Measurements from ENCODE around the gene PLK2. TPM values are rescaled to one million over a fixed set of nuclear protein-coding genes. Genes with fewer than 3 reads are reported as not detected.

Gene PLK2
- total RNA-seq = 1 to 10 TPM; 2.6 to 5.6 (median 4.4) TPM

GRCh38 chr5:58460002-58460731, at the start of gene PLK2:
Gene PLK2 (minus strand): TSS chr5:58460086. CDS start chr5:58459959, 127 bp downstream.
- Mint-ChIP-seq H3K4me1 (ENCODE audit: low read depth) (peaks cover 16% of the 10 kb centered on the region), H3K4me3 (peak within 1 kb of the TSS; percentile 82), H3K36me3 (ENCODE audit: insufficient read depth) (peaks cover 6% of the 10 kb centered on the region), H3K9me3 (no peaks in the 10 kb centered on the region), H3K27me3 (ENCODE audit: low read depth) (peaks cover 10% of the 10 kb centered on the region)
- DNase-seq (peak; percentile 93), ATAC-seq (peak; percentile 81 to 84)

GRCh38 chr5:58507715-58508114, 47.8 kb upstream of the PLK2 start:
- no peak for DNase-seq

GRCh38 chr5:58505971-58506640, 46.2 kb upstream of the PLK2 start:
- H3K9me3 Mint-ChIP-seq = no peaks in the 10 kb centered on the region
- no peak overlapping the region for H3K4me3 Mint-ChIP-seq
- ATAC-seq (no peak), DNase-seq (no peak)
- H3K36me3 Mint-ChIP-seq (ENCODE audit: insufficient read depth) = no peaks in the 10 kb centered on the region
- H3K4me1 Mint-ChIP-seq (ENCODE audit: low read depth) = no peaks in the 10 kb centered on the region
- H3K27me3 Mint-ChIP-seq (ENCODE audit: low read depth) = peaks cover 19% of the 10 kb centered on the region

More at GRCh38 chr5:58507715-58508114, 47.8 kb upstream of the PLK2 start:
- H3K4me3 Mint-ChIP-seq = no peak overlapping the region
- H3K36me3 Mint-ChIP-seq (ENCODE audit: insufficient read depth) = no peaks in the 10 kb centered on the region
- H3K9me3 Mint-ChIP-seq = no peaks in the 10 kb centered on the region
- no peak for ATAC-seq
- peaks cover 18% of the 10 kb centered on the region for H3K27me3 Mint-ChIP-seq (ENCODE audit: low read depth)
- no peaks in the 10 kb centered on the region for H3K4me1 Mint-ChIP-seq (ENCODE audit: low read depth)

GRCh38 chr5:58505502-58505901, 45.6 kb upstream of the PLK2 start:
- H3K27me3 Mint-ChIP-seq (ENCODE audit: low read depth) = peaks cover 17% of the 10 kb centered on the region
- DNase-seq = no peak
- H3K9me3 Mint-ChIP-seq = no peaks in the 10 kb centered on the region
- ATAC-seq = no peak
- H3K4me1 Mint-ChIP-seq (ENCODE audit: low read depth) = no peaks in the 10 kb centered on the region
- no peaks in the 10 kb centered on the region for H3K36me3 Mint-ChIP-seq (ENCODE audit: insufficient read depth)
- H3K4me3 Mint-ChIP-seq = no peak overlapping the region

- no peak for ATAC-seq
- no peak for DNase-seq
- H3K4me3 Mint-ChIP-seq = no peak overlapping the region
- H3K4me1 Mint-ChIP-seq (ENCODE audit: low read depth) = peaks cover 1% of the 10 kb centered on the region
- no peaks in the 10 kb centered on the region for H3K9me3 Mint-ChIP-seq
- H3K36me3 Mint-ChIP-seq (ENCODE audit: insufficient read depth) = no peaks in the 10 kb centered on the region
- peaks cover 17% of the 10 kb centered on the region for H3K27me3 Mint-ChIP-seq (ENCODE audit: low read depth)
Measured at GRCh38 chr5:58504766-58505165, 44.9 kb upstream of the PLK2 start.

- peaks cover 3% of the 10 kb centered on the region for H3K4me1 Mint-ChIP-seq (ENCODE audit: low read depth)
- H3K9me3 Mint-ChIP-seq = no peaks in the 10 kb centered on the region
- ATAC-seq (no peak), DNase-seq (no peak)
- H3K27me3 Mint-ChIP-seq (ENCODE audit: low read depth) = peaks cover 10% of the 10 kb centered on the region
- H3K4me3 Mint-ChIP-seq = no peak overlapping the region
- no peaks in the 10 kb centered on the region for H3K36me3 Mint-ChIP-seq (ENCODE audit: insufficient read depth)
Measured at GRCh38 chr5:58503390-58504046, 43.6 kb upstream of the PLK2 start.

- Mint-ChIP-seq H3K9me3 (no peaks in the 10 kb centered on the region), H3K36me3 (ENCODE audit: insufficient read depth) (no peaks in the 10 kb centered on the region), H3K27me3 (ENCODE audit: low read depth) (peaks cover 10% of the 10 kb centered on the region), H3K4me3 (no peak overlapping the region), H3K4me1 (ENCODE audit: low read depth) (peaks cover 3% of the 10 kb centered on the region)
- DNase-seq (no peak), ATAC-seq (no peak)
Measured at GRCh38 chr5:58501778-58502417, 42.0 kb upstream of the PLK2 start.

- Mint-ChIP-seq H3K27me3 (ENCODE audit: low read depth) (peaks cover 7% of the 10 kb centered on the region), H3K36me3 (ENCODE audit: insufficient read depth) (no peaks in the 10 kb centered on the region), H3K9me3 (no peaks in the 10 kb centered on the region), H3K4me3 (no peak overlapping the region), H3K4me1 (ENCODE audit: low read depth) (peaks cover 3% of the 10 kb centered on the region)
- no peak for DNase-seq
- no peak for ATAC-seq
Measured at GRCh38 chr5:58499941-58500340, 40.1 kb upstream of the PLK2 start.

GRCh38 chr5:58499231-58499630, 39.3 kb upstream of the PLK2 start:
- Mint-ChIP-seq H3K4me3 (no peak overlapping the region), H3K36me3 (ENCODE audit: insufficient read depth) (no peaks in the 10 kb centered on the region), H3K27me3 (ENCODE audit: low read depth) (peaks cover 3% of the 10 kb centered on the region), H3K4me1 (ENCODE audit: low read depth) (peaks cover 3% of the 10 kb centered on the region), H3K9me3 (no peaks in the 10 kb centered on the region)
- no peak for DNase-seq
- ATAC-seq = no peak

GRCh38 chr5:58498340-58498942, 38.6 kb upstream of the PLK2 start:
- ATAC-seq = no peak
- Mint-ChIP-seq H3K4me3 (no peak overlapping the region), H3K4me1 (ENCODE audit: low read depth) (peaks cover 3% of the 10 kb centered on the region), H3K36me3 (ENCODE audit: insufficient read depth) (no peaks in the 10 kb centered on the region), H3K27me3 (ENCODE audit: low read depth) (peaks cover 3% of the 10 kb centered on the region), H3K9me3 (no peaks in the 10 kb centered on the region)
- DNase-seq = no peak

- Mint-ChIP-seq H3K27me3 (ENCODE audit: low read depth) (peaks cover 4% of the 10 kb centered on the region), H3K9me3 (no peaks in the 10 kb centered on the region), H3K4me3 (no peak overlapping the region), H3K4me1 (ENCODE audit: low read depth) (peaks cover 3% of the 10 kb centered on the region), H3K36me3 (ENCODE audit: insufficient read depth) (no peaks in the 10 kb centered on the region)
- DNase-seq = no peak
- no peak for ATAC-seq
Measured at GRCh38 chr5:58497921-58498320, 38.0 kb upstream of the PLK2 start.

GRCh38 chr5:58497386-58497785, 37.5 kb upstream of the PLK2 start:
- DNase-seq = no peak
- no peaks in the 10 kb centered on the region for H3K36me3 Mint-ChIP-seq (ENCODE audit: insufficient read depth)
- no peaks in the 10 kb centered on the region for H3K9me3 Mint-ChIP-seq
- peaks cover 1% of the 10 kb centered on the region for H3K27me3 Mint-ChIP-seq (ENCODE audit: low read depth)
- ATAC-seq = no peak
- H3K4me1 Mint-ChIP-seq (ENCODE audit: low read depth) = peaks cover 3% of the 10 kb centered on the region
- H3K4me3 Mint-ChIP-seq = no peak overlapping the region

- Mint-ChIP-seq H3K4me3 (no peak overlapping the region), H3K9me3 (no peaks in the 10 kb centered on the region), H3K4me1 (ENCODE audit: low read depth) (peaks cover 3% of the 10 kb centered on the region), H3K27me3 (ENCODE audit: low read depth) (peaks cover 1% of the 10 kb centered on the region), H3K36me3 (ENCODE audit: insufficient read depth) (no peaks in the 10 kb centered on the region)
- ATAC-seq = no peak
- no peak for DNase-seq
Measured at GRCh38 chr5:58496488-58496887, 36.6 kb upstream of the PLK2 start.

GRCh38 chr5:58493141-58493540, 33.3 kb upstream of the PLK2 start:
- peaks cover 1% of the 10 kb centered on the region for H3K4me1 Mint-ChIP-seq (ENCODE audit: low read depth)
- no peak for DNase-seq
- no peak overlapping the region for H3K4me3 Mint-ChIP-seq
- no peaks in the 10 kb centered on the region for H3K9me3 Mint-ChIP-seq
- peaks cover 14% of the 10 kb centered on the region for H3K27me3 Mint-ChIP-seq (ENCODE audit: low read depth)
- no peaks in the 10 kb centered on the region for H3K36me3 Mint-ChIP-seq (ENCODE audit: insufficient read depth)
- no peak for ATAC-seq

All from activated T-cell treated with anti-CD3 and anti-CD28 coated beads, Interleukin-2, amount 50 U/mL, for 4 hours (primary cell).